ENCODE data around the gene DLX4.

Gene DLX4

DNA sequence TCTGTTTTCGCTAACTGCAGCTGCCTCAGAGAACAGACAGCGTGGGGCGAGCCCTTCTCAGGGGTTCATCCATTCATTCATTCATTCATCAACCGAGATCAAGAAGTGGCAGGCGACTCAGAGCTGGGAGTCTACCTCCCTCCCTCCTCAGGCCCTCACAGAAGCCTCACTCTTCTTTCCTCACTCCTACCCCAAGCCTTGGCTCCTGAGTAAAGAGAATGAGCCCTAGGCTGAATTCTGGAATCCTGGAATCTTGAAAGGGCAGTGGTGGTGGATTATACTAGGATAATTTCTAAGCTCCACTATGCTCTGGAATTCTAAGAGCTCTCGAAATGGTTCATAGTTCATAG lies 28.3 kb downstream of the DLX4 start:
- peaks cover 47% of the 10 kb centered on the region for H3K27me3 ChIP-seq (ENCODE audit: insufficient read depth, low read length, poor library complexity)
- no peaks in the 10 kb centered on the region for H3K79me2 ChIP-seq (ENCODE audit: insufficient read depth, low read length)
- no peak overlapping the region for H2AFZ ChIP-seq (ENCODE audit: low read depth, low read length)
- 0 out of 2 replicates have a peak, but pooled peaks cover 5% of the 10 kb centered on the region for H4K20me1 ChIP-seq (ENCODE audit: insufficient read depth, low read length)
- peak overlapping the region; percentile 51; the same call in 1 of the 2 replicates for H3K4me2 ChIP-seq (ENCODE audit: insufficient read depth, low read length)
- no peak overlapping the region for H3K27ac ChIP-seq (ENCODE audit: low read length)
- H3K9ac ChIP-seq (ENCODE audit: low read depth, low read length): peak overlapping the region; percentile 19; the same call in 1 of the 2 replicates
- DNase-seq (no peak), ATAC-seq (ENCODE audit: insufficient read depth, low read depth) (no peak)
- peaks cover 25% of the 10 kb centered on the region for H3K4me1 ChIP-seq (ENCODE audit: insufficient read depth, low read length)
- H3K4me3 ChIP-seq (ENCODE audit: low read depth in 1 of 2, low read length in 2 of 2): no peak overlapping the region
- no peak for TF ChIP-seq EZH2 (IDR thresholded peaks at IDR 0.05; ENCODE audit: borderline replicate concordance, low read depth, low read length, severe bottlenecking)
- TF ChIP-seq, protein P1, sequence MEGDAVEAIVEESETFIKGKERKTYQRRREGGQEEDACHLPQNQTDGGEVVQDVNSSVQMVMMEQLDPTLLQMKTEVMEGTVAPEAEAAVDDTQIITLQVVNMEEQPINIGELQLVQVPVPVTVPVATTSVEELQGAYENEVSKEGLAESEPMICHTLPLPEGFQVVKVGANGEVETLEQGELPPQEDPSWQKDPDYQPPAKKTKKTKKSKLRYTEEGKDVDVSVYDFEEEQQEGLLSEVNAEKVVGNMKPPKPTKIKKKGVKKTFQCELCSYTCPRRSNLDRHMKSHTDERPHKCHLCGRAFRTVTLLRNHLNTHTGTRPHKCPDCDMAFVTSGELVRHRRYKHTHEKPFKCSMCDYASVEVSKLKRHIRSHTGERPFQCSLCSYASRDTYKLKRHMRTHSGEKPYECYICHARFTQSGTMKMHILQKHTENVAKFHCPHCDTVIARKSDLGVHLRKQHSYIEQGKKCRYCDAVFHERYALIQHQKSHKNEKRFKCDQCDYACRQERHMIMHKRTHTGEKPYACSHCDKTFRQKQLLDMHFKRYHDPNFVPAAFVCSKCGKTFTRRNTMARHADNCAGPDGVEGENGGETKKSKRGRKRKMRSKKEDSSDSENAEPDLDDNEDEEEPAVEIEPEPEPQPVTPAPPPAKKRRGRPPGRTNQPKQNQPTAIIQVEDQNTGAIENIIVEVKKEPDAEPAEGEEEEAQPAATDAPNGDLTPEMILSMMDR (IDR thresholded peaks at IDR 0.05; ENCODE audit: borderline replicate concordance, extremely low read depth, low read length, poor library complexity, severe bottlenecking): no peak
- no peaks in the 10 kb centered on the region for H3K36me3 ChIP-seq (ENCODE audit: insufficient read depth, low read length)
- H3K9me3 ChIP-seq (ENCODE audit: insufficient read depth, low read length, severe bottlenecking): no peaks in the 10 kb centered on the region

DNA sequence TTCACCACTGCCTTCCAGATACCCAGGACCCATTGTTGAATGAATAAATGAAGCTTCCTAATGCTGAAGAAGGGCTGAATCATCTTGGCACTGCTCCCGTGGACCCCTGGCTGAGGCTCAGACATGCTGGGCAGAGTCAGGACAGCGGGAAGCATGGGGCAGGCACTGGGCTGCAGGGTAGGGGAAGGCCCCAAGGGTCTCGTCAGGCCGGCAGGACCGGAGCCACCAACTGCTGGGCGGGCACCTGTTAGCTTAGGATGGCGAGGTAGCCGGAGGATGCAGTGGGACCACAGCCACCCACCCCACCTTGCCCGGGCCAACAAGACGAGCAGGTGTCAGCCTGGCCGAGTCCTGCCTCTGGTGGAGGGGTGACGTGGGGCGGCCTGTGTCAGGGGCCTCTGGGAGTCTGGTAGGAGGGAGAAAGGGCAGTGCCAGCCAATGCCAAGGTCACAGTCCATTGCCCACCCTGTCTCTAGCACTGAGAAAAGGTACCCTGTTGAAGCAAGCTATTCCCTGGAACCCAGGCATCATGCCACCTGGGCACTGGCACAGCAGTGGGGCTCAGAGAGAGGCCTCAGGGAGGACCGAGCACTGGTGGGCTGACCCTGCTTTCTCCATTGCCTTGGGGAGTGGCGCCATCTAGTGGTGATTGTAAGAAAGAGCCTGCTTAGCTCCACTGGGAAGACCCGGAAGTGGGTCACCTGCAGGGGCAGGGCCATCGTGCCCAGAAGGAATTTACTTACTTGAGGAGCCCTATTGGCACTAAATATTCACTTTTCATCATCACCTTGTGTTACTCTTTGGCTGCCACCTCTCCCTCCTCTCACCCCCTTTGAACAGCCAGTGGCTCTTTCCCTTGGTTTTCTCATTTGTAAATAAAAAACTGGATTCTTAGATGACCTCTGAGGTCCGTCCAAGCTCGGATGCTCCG lies 29.0 kb downstream of the DLX4 start:
- TF ChIP-seq, protein P1 (IDR thresholded peaks at IDR 0.05; ENCODE audit: borderline replicate concordance, extremely low read depth, low read length, poor library complexity, severe bottlenecking): peak; percentile 97
- no peak for TF ChIP-seq EZH2 (IDR thresholded peaks at IDR 0.05; ENCODE audit: borderline replicate concordance, low read depth, low read length, severe bottlenecking)
- DNase-seq (peak; percentile 85), ATAC-seq (ENCODE audit: insufficient read depth, low read depth) (peak; percentile 97)
- Histone ChIP-seq H3K9me3 (ENCODE audit: insufficient read depth, low read length, severe bottlenecking) (no peaks in the 10 kb centered on the region), H3K4me2 (ENCODE audit: insufficient read depth, low read length) (peak overlapping the region; percentile 54; the same call in 1 of the 2 replicates), H3K27me3 (ENCODE audit: insufficient read depth, low read length, poor library complexity) (peaks cover 41% of the 10 kb centered on the region), H3K27ac (ENCODE audit: low read length) (no peak overlapping the region), H3K79me2 (ENCODE audit: insufficient read depth, low read length) (no peaks in the 10 kb centered on the region), H3K4me1 (ENCODE audit: insufficient read depth, low read length) (peaks cover 25% of the 10 kb centered on the region), H3K9ac (ENCODE audit: low read depth, low read length) (no peak overlapping the region), H3K36me3 (ENCODE audit: insufficient read depth, low read length) (no peaks in the 10 kb centered on the region), H2AFZ (ENCODE audit: low read depth, low read length) (peak overlapping the region; percentile 88), H3K4me3 (ENCODE audit: low read depth in 1 of 2, low read length in 2 of 2) (peak overlapping the region in 1 of 2 experiments; percentile 17; a peak in 1 of 4 replicates), H4K20me1 (ENCODE audit: insufficient read depth, low read length) (0 out of 2 replicates have a peak, but pooled peaks cover 5% of the 10 kb centered on the region)

DNA sequence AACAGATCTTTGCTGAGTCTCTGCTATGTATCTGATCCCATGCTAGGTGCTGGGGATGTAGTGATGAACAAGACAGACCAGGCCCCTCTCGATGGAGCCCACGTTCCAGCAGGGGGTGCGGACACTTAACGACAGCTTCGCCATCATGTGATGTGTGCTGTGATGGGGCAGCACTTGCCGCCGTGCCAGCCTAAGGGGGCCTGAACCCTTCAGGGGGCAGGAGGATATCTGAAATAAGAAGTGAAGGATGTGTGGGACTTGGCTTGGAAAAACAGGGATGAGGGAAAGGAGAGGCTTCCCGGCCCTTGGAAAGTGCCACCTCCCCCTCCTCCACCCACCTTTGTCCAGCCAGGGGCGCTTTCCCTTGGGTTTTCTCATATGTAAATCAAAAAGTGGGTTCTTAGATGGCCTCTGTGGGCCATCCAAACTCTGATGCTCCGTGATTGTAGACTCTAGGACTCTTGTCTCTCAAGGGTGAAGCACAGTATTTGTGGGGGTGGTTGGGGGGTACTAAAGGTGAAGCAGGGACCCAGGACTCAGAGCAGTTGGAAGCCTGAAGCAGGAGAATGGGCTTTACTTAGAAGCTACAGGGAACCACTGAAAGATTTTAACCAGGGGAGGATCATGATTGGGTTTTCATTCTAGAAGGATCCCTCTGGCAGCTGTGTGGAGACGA lies 30.0 kb downstream of the DLX4 start:
- 0 out of 2 replicates have a peak, but pooled peaks cover 5% of the 10 kb centered on the region for H4K20me1 ChIP-seq (ENCODE audit: insufficient read depth, low read length)
- no peaks in the 10 kb centered on the region for H3K79me2 ChIP-seq (ENCODE audit: insufficient read depth, low read length)
- no peak overlapping the region; a peak in 1 of 4 replicates for H3K4me3 ChIP-seq (ENCODE audit: low read depth in 1 of 2, low read length in 2 of 2)
- H3K9me3 ChIP-seq (ENCODE audit: insufficient read depth, low read length, severe bottlenecking): no peaks in the 10 kb centered on the region
- peaks cover 25% of the 10 kb centered on the region for H3K4me1 ChIP-seq (ENCODE audit: insufficient read depth, low read length)
- 0 out of 2 replicates have a peak overlapping the region, but pooled peaks have one; percentile 54 for H3K4me2 ChIP-seq (ENCODE audit: insufficient read depth, low read length)
- DNase-seq: no peak
- TF ChIP-seq, protein P1 (IDR thresholded peaks at IDR 0.05; ENCODE audit: borderline replicate concordance, extremely low read depth, low read length, poor library complexity, severe bottlenecking): no peak
- TF ChIP-seq EZH2 (IDR thresholded peaks at IDR 0.05; ENCODE audit: borderline replicate concordance, low read depth, low read length, severe bottlenecking): no peak
- H3K27me3 ChIP-seq (ENCODE audit: insufficient read depth, low read length, poor library complexity): peaks cover 42% of the 10 kb centered on the region
- ATAC-seq (ENCODE audit: insufficient read depth, low read depth): no peak
- no peak overlapping the region for H3K27ac ChIP-seq (ENCODE audit: low read length)
- H3K9ac ChIP-seq (ENCODE audit: low read depth, low read length): no peak overlapping the region
- H3K36me3 ChIP-seq (ENCODE audit: insufficient read depth, low read length): no peaks in the 10 kb centered on the region
- peak overlapping the region; percentile 88 for H2AFZ ChIP-seq (ENCODE audit: low read depth, low read length)
